Measurements from ENCODE around the gene FOSL1. TPM values are rescaled to one million over a fixed set of nuclear protein-coding genes. Genes with fewer than 3 reads are reported as not detected.

Gene FOSL1
- total and polyA plus RNA-seq, 2 of the 13 experiments (the other 11 are each of a cell fraction or from before 2014, with no cell fraction given) = 4.0 to 4.1 TPM

DNA sequence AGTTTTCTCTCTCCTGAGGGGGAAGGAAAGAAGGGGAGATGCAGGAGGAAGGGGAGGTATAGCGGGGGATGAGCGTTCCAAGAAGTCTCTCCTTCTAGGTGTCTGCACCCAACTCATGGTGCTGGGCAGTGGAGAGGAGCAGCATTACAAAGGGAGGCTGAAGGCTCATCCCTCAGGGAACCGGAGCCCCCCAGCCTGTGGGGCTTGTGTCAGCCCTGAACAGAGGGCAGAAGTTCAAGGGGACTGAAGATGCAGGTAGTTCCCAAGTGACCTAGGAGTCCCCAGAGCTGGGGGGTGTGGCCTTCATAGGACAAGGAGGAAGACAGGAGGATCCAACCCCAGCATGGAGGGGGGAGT, 16.9 kb upstream of the FOSL1 start:
- Histone ChIP-seq H4K20me1 (ENCODE audit: insufficient read depth, low read length) (no peaks in the 10 kb centered on the region), H3K4me2 (ENCODE audit: low read depth, low read length) (peak overlapping the region; percentile 73; the same call in 1 of the 2 replicates), H3K27me3 (ENCODE audit: control insufficient read depth in 1 of 2, insufficient read depth in 2 of 2, low read length in 2 of 2) (peaks cover 0 to 2% of the 10 kb centered on the region in 2 experiments; a peak in 1 of 5 replicates), H3K9ac (ENCODE audit: insufficient read depth, low read depth, low read length) (no peak overlapping the region), H3K79me2 (ENCODE audit: insufficient read depth, low read length) (peaks cover 11% of the 10 kb centered on the region), H3K36me3 (replicated peaks in 1 of 2; ENCODE audit: control insufficient read depth in 1 of 2, insufficient read depth in 2 of 2, low read length in 2 of 2) (no peaks in the 10 kb centered on the region; a peak in 1 of 5 replicates), H3K27ac (ENCODE audit: extremely low read length, insufficient read depth, low read length) (no peak overlapping the region), H3K4me1 (ENCODE audit: insufficient read depth, low read length) (peaks cover 59% of the 10 kb centered on the region), H3K9me3 (ENCODE audit: low read length) (no peaks in the 10 kb centered on the region), H2AFZ (ENCODE audit: low read length) (no peak overlapping the region), H3K4me3 (replicated peaks in 1 of 3; ENCODE audit: insufficient read depth in 1 of 3, low read depth in 2 of 3, low read length in 3 of 3) (peak overlapping the region in 2 of 3 experiments; percentile 88 to 98; a peak in 1 of 6 replicates)
- POLR2A ChIA-PET = interaction anchor here (0.6 to 5.0 kb wide), 5 partner anchors 8 to 44 kb away, joined by 3 to 59 read pairs (median 8); partner anchors contain the start of genes CCDC85B, FIBP and FOSL1
- intact Hi-C loops (cut with micrococcal nuclease; ENCODE audit: unreplicated experiment) = no loop called here
- TF ChIP-seq, protein P1, sequence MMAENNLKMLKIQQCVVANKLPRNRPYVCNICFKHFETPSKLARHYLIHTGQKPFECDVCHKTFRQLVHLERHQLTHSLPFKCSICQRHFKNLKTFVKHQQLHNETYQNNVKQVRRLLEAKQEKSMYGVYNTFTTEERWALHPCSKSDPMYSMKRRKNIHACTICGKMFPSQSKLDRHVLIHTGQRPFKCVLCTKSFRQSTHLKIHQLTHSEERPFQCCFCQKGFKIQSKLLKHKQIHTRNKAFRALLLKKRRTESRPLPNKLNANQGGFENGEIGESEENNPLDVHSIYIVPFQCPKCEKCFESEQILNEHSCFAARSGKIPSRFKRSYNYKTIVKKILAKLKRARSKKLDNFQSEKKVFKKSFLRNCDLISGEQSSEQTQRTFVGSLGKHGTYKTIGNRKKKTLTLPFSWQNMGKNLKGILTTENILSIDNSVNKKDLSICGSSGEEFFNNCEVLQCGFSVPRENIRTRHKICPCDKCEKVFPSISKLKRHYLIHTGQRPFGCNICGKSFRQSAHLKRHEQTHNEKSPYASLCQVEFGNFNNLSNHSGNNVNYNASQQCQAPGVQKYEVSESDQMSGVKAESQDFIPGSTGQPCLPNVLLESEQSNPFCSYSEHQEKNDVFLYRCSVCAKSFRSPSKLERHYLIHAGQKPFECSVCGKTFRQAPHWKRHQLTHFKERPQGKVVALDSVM (CRISPR knock-in tag; IDR thresholded peaks at IDR 0.05) = no peak
- no peak for TF ChIP-seq ZNF136 (CRISPR knock-in tag; IDR thresholded peaks at IDR 0.05; ENCODE audit: low read depth)
- no peak for TF ChIP-seq ZNF616 (CRISPR knock-in tag; IDR thresholded peaks at IDR 0.05; ENCODE audit: low read depth)
- WGBS (ENCODE audit: low lambda C conversion rate) = 100% methylated on average over 2 of the region's 3 CpGs
- FAIRE-seq (no peak), ATAC-seq (no peak), DNase-seq (ENCODE audit: low spot score) (no peak)
- BruUV-seq (replicated peaks) = no TSS peak
- CTCF ChIA-PET (ENCODE audit: low intra/inter-chr PET ratio, low total read pairs) = no interaction called here
- in situ Hi-C loops (cut with HindIII; ENCODE audit: extremely low pct_ligation_motif_present, low pct_unique_long_range_greater_than_20kb) = no loop called here

- ChIA-PET POLR2A (interaction anchor here (1.4 to 5.0 kb wide), 5 partner anchors 13 to 57 kb away, joined by 5 to 59 read pairs (median 12); partner anchors contain the start of genes CCDC85B, FIBP, FOSL1 and MUS81), CTCF (ENCODE audit: low intra/inter-chr PET ratio, low total read pairs) (no interaction called here)
- 53% methylated on average over 5 of the region's 7 CpGs for WGBS (ENCODE audit: low lambda C conversion rate)
- DNase-seq (ENCODE audit: low spot score) (no peak), FAIRE-seq (no peak), ATAC-seq (no peak)
- peaks cover 11% of the 10 kb centered on the region for H3K79me2 ChIP-seq (ENCODE audit: insufficient read depth, low read length)
- intact Hi-C loops (cut with micrococcal nuclease; ENCODE audit: unreplicated experiment) (no loop called here), in situ Hi-C loops (cut with HindIII; ENCODE audit: extremely low pct_ligation_motif_present, low pct_unique_long_range_greater_than_20kb) (no loop called here)
- H3K4me3 ChIP-seq (replicated peaks in 1 of 3; ENCODE audit: insufficient read depth in 1 of 3, low read depth in 2 of 3, low read length in 3 of 3) = no peak overlapping the region
- no TSS peak for BruUV-seq (replicated peaks)
- no peak overlapping the region for H2AFZ ChIP-seq (ENCODE audit: low read length)
- H3K4me2 ChIP-seq (ENCODE audit: low read depth, low read length) = peak overlapping the region; percentile 73
- H3K27ac ChIP-seq (ENCODE audit: extremely low read length, insufficient read depth, low read length) = no peak overlapping the region
- no peak for TF ChIP-seq SOX6 (IDR thresholded peaks at IDR 0.05)
- no peak for TF ChIP-seq SOX6 (CRISPR knock-in tag; IDR thresholded peaks at IDR 0.05)
- no peak for TF ChIP-seq MBNL3 (CRISPR knock-in tag; conservative IDR thresholded peaks at IDR 0.05)
- TF ChIP-seq NFIC (IDR thresholded peaks at IDR 0.05; ENCODE audit: low read length) = no peak
- H3K27me3 ChIP-seq (ENCODE audit: control insufficient read depth in 1 of 2, insufficient read depth in 2 of 2, low read length in 2 of 2) = peaks cover 0 to 2% of the 10 kb centered on the region in 2 experiments; a peak in 1 of 5 replicates
- no peak overlapping the region; the same call in 1 of the 2 replicates for H3K9ac ChIP-seq (ENCODE audit: insufficient read depth, low read depth, low read length)
- no peaks in the 10 kb centered on the region for H4K20me1 ChIP-seq (ENCODE audit: insufficient read depth, low read length)
- H3K36me3 ChIP-seq (replicated peaks in 1 of 2; ENCODE audit: control insufficient read depth in 1 of 2, insufficient read depth in 2 of 2, low read length in 2 of 2) = no peaks in the 10 kb centered on the region; a peak in 1 of 5 replicates
- H3K4me1 ChIP-seq (ENCODE audit: insufficient read depth, low read length) = peaks cover 65% of the 10 kb centered on the region
- no peaks in the 10 kb centered on the region for H3K9me3 ChIP-seq (ENCODE audit: low read length)
Observed at GRCh38 chr11:65916391-65916790, 16.2 kb upstream of the FOSL1 start.
